Adrenal gland (tissue), 12 donors: Measurements from ENCODE around the gene DKKL1. TPM values are rescaled to one million over a fixed set of nuclear protein-coding genes. Genes with fewer than 3 reads are reported as not detected.

Experiments
- DNase-seq, 7 donors: peaks; one replicate each; pipeline ENCODE4 v3.0.0-alpha.2; 2019 to 2020
- H3K27ac ChIP-seq, 5 donors: fragments of 200-600 bp; sonication (generic) in 4 of 5; 1 replicate in 3 of 5; 2 replicates in 2 of 5; pipeline versions ENCODE4 v1.5.1 to v1.8.0; 2016 to 2020; ENCODE audit warnings: mild to moderate bottlenecking in 1 of 5
- H3K27me3 ChIP-seq: fragments of 200-600 bp; 2 replicates; pipeline ENCODE4 v1.8.0; 2021
- H3K36me3 ChIP-seq, 2 donors: fragments of 200-600 bp; replicated peaks in 1 of 2; 1 replicate in 1 of 2; 2 replicates in 1 of 2; pipeline versions ENCODE4 v1.5.1 to v1.8.0; 2018 to 2022
- H3K4me1 ChIP-seq, 2 donors: fragments of 200-600 bp; replicated peaks in 1 of 2; 1 replicate in 1 of 2; 2 replicates in 1 of 2; pipeline versions ENCODE4 v1.5.1 to v1.8.0; 2018 to 2021
- H3K4me3 ChIP-seq, 4 donors: fragments of 200-600 bp; sonication (generic) in 3 of 4; one replicate each; pipeline ENCODE4 v1.5.1; 2016 to 2018
- H3K9me3 ChIP-seq, 3 donors: fragments of 200-600 bp; sonication (generic) in 1 of 3; replicated peaks in 1 of 3; 1 replicate in 2 of 3; 2 replicates in 1 of 3; pipeline versions ENCODE4 v1.5.1 to v1.8.0; 2016 to 2021
- POLR2A ChIP-seq, 2 donors: fragments of 450-650 bp; IDR thresholded peaks; one replicate each; pipeline ENCODE4 v1.6.1; 2017; ENCODE audit warnings: antibody characterized with exemption in 2 of 2, mild to moderate bottlenecking in 2 of 2, moderate library complexity in 1 of 2
- WGBS, 4 donors: extraction: QIAGEN DNeasy Blood & Tissue Kit in 2 of 4; methylation state at CpG; one replicate each; pipeline versions ENCODE4 v1.1.5 to v1.1.7; 2013 to 2017; 5-methylcytosine and 5-hydroxymethylcytosine counted together
- intact Hi-C, 2 donors: fragments of 100-400 bp; cut with DNase I; formaldehyde crosslinking; loops; one replicate each; pipeline versions ENCODE4 v1.14.1 to v1.15.0; 2022 to 2023
- polyA plus RNA-seq, 3 donors: library from polyadenylated mRNA; stranded (reverse); fragments of 200-250 nt in 2 of 3; fragments of 350-450 nt in 1 of 3; fragmentation: Illumina TruSeq in 1 of 3; extraction: RNeasy Lipid Tissue Mini Kit (QIAGEN cat#74804) in 1 of 3; gene quantifications; one replicate each; pipeline ENCODE4 v1.2.3, GENCODE V29; 2013 to 2014
- total RNA-seq, 9 donors: library from RNA; depleted of rRNA in 4 of 9; stranded (reverse); fragments of >200 nt in 4 of 9; fragments of 120-200 nt in 1 of 9; fragmentation: NEBNext Ultra II Directional in 1 of 9; extraction: Animal tissue kit (Norgen Biotek cat#: 25700) in 1 of 9; gene quantifications; one replicate each; pipeline versions ENCODE4 v1.1.0 to v1.2.4, GENCODE V29; 2013 to 2023
- TF ChIP-seq, protein P1 (sequence below), 6 experiments: fragments of 450-650 bp in 4 of 6; fragments of 200-600 bp in 2 of 6; sonication (generic) in 1 of 6; IDR thresholded peaks; 1 replicate in 5 of 6; 2 replicates in 1 of 6; pipeline versions ENCODE4 v1.5.1 to v1.8.0; 2016 to 2021; ENCODE audit warnings: antibody characterized with exemption in 6 of 6, mild to moderate bottlenecking in 2 of 6, moderate library complexity in 1 of 6
- donor health status: healthy with polysubstance abuse.
- donor health status: Bipolar disorder and iron deficiency.
- donor health status: DM: yes; HTN: yes; CAD: no.
- donor health status: DM: no; HTN: no; CAD: no.
- donor health status: DM: no; HTN: no; CAD: no.
- donor health status: DM: yes; HTN: yes; CAD: no.

Gene DKKL1
- total and polyA plus RNA-seq, 12 donors: 0.28 to 0.56 (median 0.44) TPM; not detected in 6

DNA sequence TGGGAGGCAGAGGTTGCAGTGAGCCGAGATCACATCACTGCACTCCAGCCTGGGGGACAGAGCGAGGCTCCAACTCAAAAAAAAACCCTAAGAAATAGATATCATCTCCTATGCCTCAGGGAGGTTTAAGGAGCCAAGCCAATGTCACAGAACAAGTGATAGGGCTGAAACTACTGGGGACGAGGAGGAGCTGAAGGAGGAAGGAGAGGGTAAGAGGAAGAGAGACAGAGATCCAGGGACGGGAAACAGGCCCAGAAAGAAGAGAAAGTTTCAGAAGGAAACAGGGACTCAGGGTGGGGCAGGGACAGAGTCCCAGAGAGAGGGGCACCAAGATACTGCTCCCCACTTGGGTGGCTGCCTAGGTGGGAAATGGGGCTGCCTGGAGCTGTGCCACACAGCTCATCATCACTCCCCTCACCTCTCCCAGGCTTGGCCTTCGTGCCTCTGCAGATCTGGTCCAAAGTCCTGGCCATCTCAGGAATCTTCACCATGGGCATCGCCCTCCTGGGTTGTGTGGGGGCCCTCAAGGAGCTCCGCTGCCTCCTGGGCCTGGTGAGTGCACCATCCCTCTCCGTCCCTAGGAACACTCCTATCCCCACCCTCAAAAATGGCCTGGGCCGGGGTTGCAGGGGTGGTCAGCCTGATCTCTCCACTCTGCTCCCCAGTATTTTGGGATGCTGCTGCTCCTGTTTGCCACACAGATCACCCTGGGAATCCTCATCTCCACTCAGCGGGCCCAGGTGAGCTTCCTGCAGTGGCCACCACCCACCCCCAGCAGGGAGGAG is 27.0 kb upstream of the DKKL1 start:
- no peak overlapping the region for H3K27ac ChIP-seq

DNA sequence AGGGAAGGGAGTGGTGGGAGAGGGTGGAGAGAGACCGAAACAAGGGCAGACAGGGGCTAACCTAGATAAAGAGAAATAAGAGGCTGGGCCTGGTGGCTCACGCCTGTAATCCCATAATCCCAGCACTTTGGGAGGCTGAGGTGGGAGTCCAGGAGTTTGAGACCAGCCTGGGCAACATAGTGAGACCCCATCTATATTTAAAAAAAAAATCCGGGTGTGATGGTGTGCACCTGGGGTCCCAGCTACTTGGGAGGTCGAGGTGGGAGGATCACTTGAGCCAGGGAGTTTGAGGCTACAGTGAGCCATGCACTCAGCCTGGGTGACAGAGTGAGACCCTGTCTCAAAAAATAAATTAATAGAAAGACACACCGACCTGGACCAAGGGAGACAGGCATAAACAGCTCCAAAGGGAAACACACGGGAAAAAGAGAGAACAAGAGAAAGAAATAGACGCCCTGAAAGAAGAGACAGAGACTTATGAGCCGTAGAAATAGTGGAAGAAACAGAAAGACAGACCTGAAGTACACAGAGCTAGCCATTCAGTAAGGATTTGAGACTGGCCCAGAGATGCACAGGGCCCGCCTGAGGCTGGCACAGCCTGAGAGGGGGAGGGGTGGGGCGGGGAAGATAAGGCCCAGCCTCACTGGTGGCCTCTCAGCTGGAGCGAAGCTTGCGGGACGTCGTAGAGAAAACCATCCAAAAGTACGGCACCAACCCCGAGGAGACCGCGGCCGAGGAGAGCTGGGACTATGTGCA is 26.2 kb upstream of the DKKL1 start:
- no peaks in the 10 kb centered on the region for H3K27me3 ChIP-seq
- H3K36me3 ChIP-seq: no peaks in the 10 kb centered on the region
- TF ChIP-seq POLR2A (IDR thresholded peaks at IDR 0.05): no peak
- TF ChIP-seq, protein P1, sequence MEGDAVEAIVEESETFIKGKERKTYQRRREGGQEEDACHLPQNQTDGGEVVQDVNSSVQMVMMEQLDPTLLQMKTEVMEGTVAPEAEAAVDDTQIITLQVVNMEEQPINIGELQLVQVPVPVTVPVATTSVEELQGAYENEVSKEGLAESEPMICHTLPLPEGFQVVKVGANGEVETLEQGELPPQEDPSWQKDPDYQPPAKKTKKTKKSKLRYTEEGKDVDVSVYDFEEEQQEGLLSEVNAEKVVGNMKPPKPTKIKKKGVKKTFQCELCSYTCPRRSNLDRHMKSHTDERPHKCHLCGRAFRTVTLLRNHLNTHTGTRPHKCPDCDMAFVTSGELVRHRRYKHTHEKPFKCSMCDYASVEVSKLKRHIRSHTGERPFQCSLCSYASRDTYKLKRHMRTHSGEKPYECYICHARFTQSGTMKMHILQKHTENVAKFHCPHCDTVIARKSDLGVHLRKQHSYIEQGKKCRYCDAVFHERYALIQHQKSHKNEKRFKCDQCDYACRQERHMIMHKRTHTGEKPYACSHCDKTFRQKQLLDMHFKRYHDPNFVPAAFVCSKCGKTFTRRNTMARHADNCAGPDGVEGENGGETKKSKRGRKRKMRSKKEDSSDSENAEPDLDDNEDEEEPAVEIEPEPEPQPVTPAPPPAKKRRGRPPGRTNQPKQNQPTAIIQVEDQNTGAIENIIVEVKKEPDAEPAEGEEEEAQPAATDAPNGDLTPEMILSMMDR (IDR thresholded peaks at IDR 0.05): no peak
- peak in 3 of 7 donors; percentile 7 to 31 (median 12) for DNase-seq
- H3K4me3 ChIP-seq: no peak overlapping the region
- H3K9me3 ChIP-seq: no peaks in the 10 kb centered on the region
- H3K27ac ChIP-seq: no peak overlapping the region
- H3K4me1 ChIP-seq: peaks cover 6 to 13% of the 10 kb centered on the region in 2 donors
- intact Hi-C loops: no loop called here
- WGBS, 4 donors: 73 to 83% (median 77%) methylated on average over 19 of the region's 19 CpGs

More for the DNA sequence above, 27.0 kb upstream of the DKKL1 start:
- TF ChIP-seq POLR2A (IDR thresholded peaks at IDR 0.05): no peak
- TF ChIP-seq, protein P1 (IDR thresholded peaks at IDR 0.05): no peak
- intact Hi-C loops: no loop called here
- Histone ChIP-seq H3K4me3 (no peak overlapping the region), H3K9me3 (no peaks in the 10 kb centered on the region), H3K27me3 (no peaks in the 10 kb centered on the region), H3K36me3 (no peaks in the 10 kb centered on the region), H3K4me1 (peaks cover 6 to 13% of the 10 kb centered on the region in 2 donors)
- 81 to 93% (median 89%) methylated on average over 6 to 10 of the region's 10 CpGs for WGBS, 4 donors
- DNase-seq: peak in 3 of 7 donors; percentile 12 to 46 (median 16)

DNA sequence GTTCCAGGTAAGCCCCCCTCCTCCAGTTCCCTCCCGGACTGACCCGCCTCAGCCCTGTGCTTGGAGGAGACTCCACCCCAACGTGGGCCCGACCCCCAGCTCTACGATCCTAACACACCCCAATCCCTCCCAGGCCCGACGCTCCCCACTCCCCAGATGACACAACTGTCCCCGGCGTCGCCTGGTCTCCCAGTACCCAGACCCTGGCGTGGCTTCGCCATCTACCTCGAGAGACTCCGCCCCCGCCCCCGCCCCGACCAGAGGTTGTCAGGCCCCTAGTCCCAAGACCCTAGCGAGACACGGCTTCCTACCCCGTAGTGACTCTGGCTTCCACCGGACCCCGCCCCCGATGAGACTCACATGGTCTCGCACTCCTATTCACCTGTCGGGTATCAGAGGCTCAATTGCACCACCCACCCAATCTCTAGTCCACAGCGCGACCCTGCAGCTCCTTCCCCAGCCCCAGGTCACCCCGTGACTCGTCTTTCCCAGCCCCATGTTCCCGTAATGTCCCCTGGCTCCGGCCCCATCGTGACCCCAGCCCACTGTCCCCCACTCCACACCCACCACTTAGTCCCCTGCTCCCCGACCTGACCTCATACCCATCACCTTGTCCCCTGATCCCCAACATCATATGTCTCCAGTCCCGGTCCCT is 25.5 kb upstream of the DKKL1 start:
- Histone ChIP-seq H3K4me1 (peaks cover 6 to 13% of the 10 kb centered on the region in 2 donors), H3K27ac (no peak overlapping the region), H3K9me3 (no peaks in the 10 kb centered on the region), H3K36me3 (no peaks in the 10 kb centered on the region), H3K27me3 (no peaks in the 10 kb centered on the region), H3K4me3 (peak overlapping the region in 1 of 4 donors; percentile 58)
- intact Hi-C loops: no loop called here
- WGBS, 4 donors: 32 to 40% (median 36%) methylated on average over 21 to 34 of the region's 34 CpGs
- TF ChIP-seq, protein P1 (IDR thresholded peaks at IDR 0.05): no peak
- TF ChIP-seq POLR2A (IDR thresholded peaks at IDR 0.05): no peak
- peak in 3 of 7 donors; percentile 16 to 50 (median 37) for DNase-seq
